GM18907 (cell line): ENCODE measurements around the gene SEMA4D.

ENCODE experiments used
- ATAC-seq: cut with Tn5 transposase; IDR thresholded peaks from one replicate; pipeline ENCODE4 v1.9.1; 2021; ENCODE audit warnings: mild to moderate bottlenecking, moderate library complexity; ENCODE audit not compliant: unreplicated experiment

SEMA4D gene

GRCh38 chr9:89342213-89342612, 155.7 kb downstream of the SEMA4D start:
- ATAC-seq = no peak

GRCh38 chr9:89340332-89340731, 157.6 kb downstream of the SEMA4D start:
- no peak for ATAC-seq

GRCh38 chr9:89339807-89340206, 158.1 kb downstream of the SEMA4D start:
- ATAC-seq = no peak

- no peak for ATAC-seq
Observed at GRCh38 chr9:89330513-89330912, 167.4 kb downstream of the SEMA4D start.

- ATAC-seq = no peak
Observed at GRCh38 chr9:89329917-89330316, 168.0 kb downstream of the SEMA4D start.

- no peak for ATAC-seq
Observed at GRCh38 chr9:89328064-89328463, 169.8 kb downstream of the SEMA4D start.

- no peak for ATAC-seq
Observed at GRCh38 chr9:89325733-89326132, 172.2 kb downstream of the SEMA4D start.

GRCh38 chr9:89323390-89323789, 174.5 kb downstream of the SEMA4D start:
- no peak for ATAC-seq

- ATAC-seq = no peak
Observed at GRCh38 chr9:89319015-89319905, 178.7 kb downstream of the SEMA4D start.

- peak; percentile 93 for ATAC-seq
Observed at GRCh38 chr9:89318123-89319014, 179.5 kb downstream of the SEMA4D start, which contains the start of gene SECISBP2. Gene SECISBP2, plus strand, starts transcription at chr9:89318500. Its CDS starts 77 bp downstream, at chr9:89318577.

- ATAC-seq = no peak
Observed at GRCh38 chr9:89317282-89317681, 180.6 kb downstream of the SEMA4D start.

GRCh38 chr9:89315482-89315881, 182.4 kb downstream of the SEMA4D start:
- no peak for ATAC-seq

- no peak for ATAC-seq
Observed at GRCh38 chr9:89314955-89315354, 183.0 kb downstream of the SEMA4D start.

- no peak for ATAC-seq
Observed at GRCh38 chr9:89313842-89314241, 184.1 kb downstream of the SEMA4D start.

GRCh38 chr9:89312222-89312571, 185.7 kb downstream of the SEMA4D start:
- ATAC-seq = no peak

GRCh38 chr9:89311346-89312221, 186.3 kb downstream of the SEMA4D start:
- ATAC-seq = no peak
